Stomach (tissue), 4 donors: ENCODE measurements around the gene BCR.

Experiments
- CTCF ChIP-seq, 7 experiments: fragments of 450-650 bp in 4 of 7; fragments of 200-600 bp in 3 of 7; sonication (generic) in 3 of 7; IDR thresholded peaks; one replicate each; pipeline ENCODE4 v1.5.1; 2016 to 2019; ENCODE audit warnings: antibody characterized with exemption in 7 of 7, control low read depth in 2 of 7, mild to moderate bottlenecking in 1 of 7
- EP300 ChIP-seq: sonication (generic); formaldehyde crosslinking; IDR thresholded peaks from one replicate; pipeline ENCODE4 v1.6.1; 2017; ENCODE audit warnings: antibody characterized with exemption
- POLR2A ChIP-seq, 4 donors: fragments of 450-650 bp; IDR thresholded peaks; one replicate each; pipeline ENCODE4 v1.6.1; 2016; ENCODE audit warnings: antibody characterized with exemption in 4 of 4, control low read depth in 2 of 4, mild to moderate bottlenecking in 1 of 4, moderate library complexity in 1 of 4

GRCh38 chr22:23274146-23274526, 93.8 kb downstream of the BCR start:
- no peak for TF ChIP-seq CTCF (IDR thresholded peaks at IDR 0.05)
- TF ChIP-seq POLR2A (IDR thresholded peaks at IDR 0.05): no peak
- no peak for TF ChIP-seq EP300
